ENCODE measurements around the gene PDE7B.

DNA sequence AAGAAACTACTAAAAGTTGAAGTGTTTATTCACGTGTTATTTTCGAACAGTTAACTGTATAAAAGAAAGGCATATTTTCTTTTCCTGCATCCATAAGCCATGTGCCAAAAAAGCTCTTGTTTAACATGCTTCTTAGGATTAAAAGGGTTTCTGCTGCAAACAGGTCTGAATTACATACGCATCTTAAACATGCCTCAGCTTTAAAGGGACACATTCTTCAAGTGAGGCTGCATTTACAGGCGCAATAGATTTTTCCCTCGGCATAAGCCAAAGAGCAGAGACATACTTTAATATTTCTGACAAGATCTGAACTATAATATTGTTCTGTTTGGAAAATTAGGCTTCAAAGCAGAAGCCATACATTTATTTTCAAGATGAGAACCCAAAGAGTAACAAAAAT is 39.4 kb downstream of the PDE7B start:
- TF ChIP-seq, protein P1, sequence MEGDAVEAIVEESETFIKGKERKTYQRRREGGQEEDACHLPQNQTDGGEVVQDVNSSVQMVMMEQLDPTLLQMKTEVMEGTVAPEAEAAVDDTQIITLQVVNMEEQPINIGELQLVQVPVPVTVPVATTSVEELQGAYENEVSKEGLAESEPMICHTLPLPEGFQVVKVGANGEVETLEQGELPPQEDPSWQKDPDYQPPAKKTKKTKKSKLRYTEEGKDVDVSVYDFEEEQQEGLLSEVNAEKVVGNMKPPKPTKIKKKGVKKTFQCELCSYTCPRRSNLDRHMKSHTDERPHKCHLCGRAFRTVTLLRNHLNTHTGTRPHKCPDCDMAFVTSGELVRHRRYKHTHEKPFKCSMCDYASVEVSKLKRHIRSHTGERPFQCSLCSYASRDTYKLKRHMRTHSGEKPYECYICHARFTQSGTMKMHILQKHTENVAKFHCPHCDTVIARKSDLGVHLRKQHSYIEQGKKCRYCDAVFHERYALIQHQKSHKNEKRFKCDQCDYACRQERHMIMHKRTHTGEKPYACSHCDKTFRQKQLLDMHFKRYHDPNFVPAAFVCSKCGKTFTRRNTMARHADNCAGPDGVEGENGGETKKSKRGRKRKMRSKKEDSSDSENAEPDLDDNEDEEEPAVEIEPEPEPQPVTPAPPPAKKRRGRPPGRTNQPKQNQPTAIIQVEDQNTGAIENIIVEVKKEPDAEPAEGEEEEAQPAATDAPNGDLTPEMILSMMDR (IDR thresholded peaks at IDR 0.05) = no peak
- TF ChIP-seq POLR2A (IDR thresholded peaks at IDR 0.05) = no peak

Measured in Peyer's patch (tissue), 4 donors.